Posterior vena cava (tissue), 2 donors: ENCODE data around the gene PXMP2. TPM values are rescaled to one million over a fixed set of nuclear protein-coding genes. Genes with fewer than 3 reads are reported as not detected.

ENCODE experiments used
- DNase-seq: peaks from one replicate; pipeline ENCODE4 v3.0.0-alpha.2; 2020; ENCODE audit warnings: low spot score
- intact Hi-C, 2 donors: fragments of 100-400 bp; cut with DNase I; formaldehyde crosslinking; loops; one replicate each; pipeline versions ENCODE4 v1.14.1 to v1.14.2; 2022 to 2023
- total RNA-seq, 2 donors: library from RNA; stranded (reverse); fragmentation: NEBNext Ultra II Directional; extraction: Animal tissue kit (Norgen Biotek cat#: 25700); gene quantifications; one replicate each; pipeline ENCODE4 v1.2.1, GENCODE V29; 2021
- donor health status: DM: yes; HTN: yes; CAD: no.
- donor health status: DM: yes; HTN: yes; CAD: no.

The PXMP2 gene
- total RNA-seq, 2 donors from 2014 or later = 7.1 to 9.5 TPM

- DNase-seq = no peak
Observed at GRCh38 chr12:132658149-132658894, 29.1 kb upstream of the PXMP2 start.

DNA sequence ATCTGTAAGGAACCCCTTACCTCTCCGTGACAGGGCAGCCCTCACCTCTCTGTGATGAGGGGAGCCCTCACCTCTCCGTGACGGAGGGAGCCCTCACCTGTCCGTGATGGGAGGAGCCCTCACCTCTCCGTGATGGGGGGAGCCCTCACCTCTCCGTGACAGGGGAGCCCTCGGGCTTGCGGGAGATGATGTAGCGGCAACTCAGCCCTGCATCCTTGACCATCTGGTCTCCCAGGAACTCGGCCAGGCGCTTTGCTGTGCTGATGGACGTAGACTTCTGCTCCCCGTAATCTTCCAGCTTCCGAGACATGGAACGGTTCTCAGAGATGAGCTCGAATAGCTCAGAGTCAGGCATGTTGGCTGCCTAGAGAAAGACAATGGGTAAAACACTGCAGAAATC lies 28.2 kb upstream of the PXMP2 start:
- intact Hi-C loops = no loop called here
- no peak for DNase-seq

More at GRCh38 chr12:132658149-132658894, 29.1 kb upstream of the PXMP2 start:
- intact Hi-C loops = no loop called here

- intact Hi-C loops = loop anchor here in 1 of 2 donors (10.0 kb wide), 1 partner anchor 1215 kb away; no protein-coding TSS in a partner anchor
- no peak for DNase-seq
Observed at GRCh38 chr12:132660052-132660451, 27.3 kb upstream of the PXMP2 start.

- no peak for DNase-seq
- intact Hi-C loops = loop anchor here in 1 of 2 donors (10.0 kb wide), 1 partner anchor 1216 kb away; no protein-coding TSS in a partner anchor
Observed at GRCh38 chr12:132660996-132661395, 26.4 kb upstream of the PXMP2 start.

- DNase-seq = peak; percentile 25
- intact Hi-C loops = loop anchor here in 1 of 2 donors (10.0 kb wide), 1 partner anchor 1217 kb away; no protein-coding TSS in a partner anchor
Observed at GRCh38 chr12:132661972-132662371, 25.4 kb upstream of the PXMP2 start.

DNA sequence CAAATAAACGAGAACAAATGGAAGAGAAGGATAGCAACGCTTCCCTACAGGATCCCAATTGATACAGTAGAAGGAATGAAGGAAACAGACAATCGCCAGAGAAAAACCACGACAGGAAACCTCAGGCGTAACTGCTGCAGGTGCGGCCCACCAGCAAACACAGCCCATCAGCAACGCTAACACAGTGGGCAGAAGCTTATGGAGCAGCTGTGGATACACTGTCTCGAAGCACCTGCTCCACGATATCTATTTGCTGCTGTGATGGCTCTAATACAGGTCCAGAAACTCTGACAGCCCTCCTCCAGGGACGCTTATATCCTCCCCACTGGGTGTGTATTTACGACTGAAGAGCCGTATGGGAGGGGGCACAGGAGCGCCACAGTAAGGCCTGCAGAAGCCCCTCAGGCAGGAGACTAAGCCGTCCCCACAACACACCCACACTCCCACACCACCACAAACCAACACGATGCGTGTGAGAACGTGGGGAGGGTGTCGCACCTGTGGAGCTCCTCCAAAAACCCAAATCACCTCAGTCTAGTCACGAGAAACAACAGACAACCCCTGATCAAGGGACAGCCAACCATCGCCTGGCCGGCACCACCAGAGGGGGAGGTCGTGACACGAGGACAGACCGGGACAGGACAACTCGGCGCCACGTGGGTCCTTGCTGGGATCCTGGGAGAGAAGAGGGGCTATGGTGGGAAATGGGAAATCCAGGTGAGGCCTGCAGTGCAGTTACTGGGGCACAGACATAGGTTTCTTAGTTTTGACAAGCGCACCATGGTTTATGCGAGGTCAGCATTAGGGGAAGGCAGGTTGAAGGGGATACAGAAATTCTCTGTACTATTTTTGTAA lies 24.3 kb upstream of the PXMP2 start:
- intact Hi-C loops = loop anchor here in 1 of 2 donors (10.0 kb wide), 1 partner anchor 1218 kb away; no protein-coding TSS in a partner anchor
- peak; percentile 77 for DNase-seq

DNA sequence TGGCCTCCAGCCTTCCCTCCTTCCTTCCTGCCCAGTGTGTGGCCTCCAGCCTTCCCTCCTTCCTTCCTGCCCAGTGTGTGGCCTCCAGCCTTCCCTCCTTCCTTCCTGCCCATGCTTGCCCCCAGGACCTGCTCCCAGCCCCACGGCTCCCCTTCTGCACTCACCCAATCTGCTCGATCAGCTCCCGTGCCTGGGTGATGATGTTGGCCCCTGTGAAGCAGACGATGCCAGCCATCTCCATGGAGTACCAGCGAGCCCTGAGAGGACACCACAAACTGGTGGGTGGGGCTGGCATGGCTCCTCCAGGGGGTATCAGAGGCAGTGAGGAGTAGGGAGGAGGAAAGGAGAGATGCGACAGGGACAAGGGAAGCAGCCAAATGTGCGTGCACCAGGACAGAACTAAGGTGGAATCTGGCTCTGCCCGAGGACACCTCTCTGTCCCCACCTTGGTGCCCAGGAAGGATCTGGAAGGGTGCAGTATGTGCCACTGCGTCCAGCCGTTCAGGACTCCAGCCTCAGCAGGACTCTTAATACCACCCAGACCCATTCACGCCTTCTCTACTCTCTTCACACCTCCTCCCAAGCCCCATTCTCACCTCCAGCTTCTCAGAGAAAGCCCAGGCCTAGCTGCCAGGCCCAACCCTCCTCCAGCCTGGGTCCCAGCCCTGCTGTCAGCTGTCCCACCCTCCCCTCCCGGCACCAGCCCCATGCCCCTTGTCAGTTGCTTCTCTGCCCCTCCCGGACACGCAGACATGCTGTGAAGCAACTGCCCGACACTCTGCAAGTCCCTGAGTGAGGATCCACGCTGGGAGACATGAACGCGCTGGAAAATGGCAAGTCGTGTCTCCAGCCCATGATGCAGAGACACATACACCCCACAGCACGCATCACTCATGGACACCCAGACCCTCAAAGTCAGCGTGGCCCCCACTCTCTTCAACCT lies 22.9 kb upstream of the PXMP2 start:
- intact Hi-C loops = loop anchor here in 1 of 2 donors (10.0 kb wide), 1 partner anchor 1220 kb away; no protein-coding TSS in a partner anchor
- peak; percentile 58 for DNase-seq

DNA sequence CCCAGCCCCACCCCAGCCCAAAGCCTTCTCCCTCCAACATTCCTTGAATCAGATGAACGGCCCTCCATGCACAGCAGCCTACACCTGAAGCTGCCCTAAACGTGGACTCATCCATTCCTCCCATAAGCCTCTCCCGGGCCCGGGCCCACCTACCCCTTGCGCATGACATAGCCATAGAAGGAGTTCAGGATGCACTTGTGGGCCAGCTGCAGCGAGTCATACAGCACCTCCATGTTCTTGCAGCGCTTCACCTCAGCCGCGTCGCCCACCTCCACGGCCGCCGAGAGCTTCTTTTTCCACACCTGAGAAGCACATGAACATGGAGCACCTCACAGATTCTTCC lies 22.3 kb upstream of the PXMP2 start:
- intact Hi-C loops = loop anchor here in 1 of 2 donors (10.0 kb wide), 1 partner anchor 1220 kb away; no protein-coding TSS in a partner anchor
- DNase-seq = peak; percentile 70

- intact Hi-C loops = loop anchor here in 1 of 2 donors (10.0 kb wide), 1 partner anchor 1221 kb away; no protein-coding TSS in a partner anchor
- DNase-seq = no peak
Observed at GRCh38 chr12:132665794-132666193, 21.6 kb upstream of the PXMP2 start.

GRCh38 chr12:132668191-132669088 lies 18.9 kb upstream of the PXMP2 start:
- intact Hi-C loops = loop anchor here in 1 of 2 donors (10.0 kb wide), 1 partner anchor 1224 kb away; no protein-coding TSS in a partner anchor
- peak; percentile 68 for DNase-seq

- peak; percentile 25 for DNase-seq
- intact Hi-C loops = loop anchor here in 1 of 2 donors (10.0 kb wide), 1 partner anchor 1225 kb away; no protein-coding TSS in a partner anchor
Observed at GRCh38 chr12:132669166-132669879, 18.1 kb upstream of the PXMP2 start.

DNA sequence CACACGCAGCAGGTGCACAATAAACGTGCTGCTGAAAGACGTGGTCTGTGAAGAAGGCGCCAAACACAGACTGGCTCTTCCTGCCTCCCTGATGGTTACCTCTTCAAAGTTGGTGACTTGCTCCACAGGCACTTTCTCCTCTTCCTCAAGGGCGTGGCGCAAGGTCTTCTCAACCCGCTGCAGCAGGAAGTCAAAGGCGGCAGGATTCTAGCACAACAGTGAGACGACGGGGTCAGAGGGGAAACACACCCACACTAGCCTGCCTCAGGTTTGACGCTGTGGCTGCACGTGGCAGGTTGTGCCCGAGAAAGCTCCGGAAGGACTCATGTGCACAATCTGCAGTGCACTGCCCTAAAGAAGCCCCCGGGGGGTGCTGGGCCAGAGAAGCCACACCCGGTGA lies 15.3 kb upstream of the PXMP2 start:
- intact Hi-C loops = no loop called here
- peak; percentile 62 for DNase-seq

- intact Hi-C loops = no loop called here
- peak; percentile 58 for DNase-seq
Observed at GRCh38 chr12:132672678-132673077, 14.7 kb upstream of the PXMP2 start.

- intact Hi-C loops = no loop called here
- peak; percentile 72 for DNase-seq
Observed at GRCh38 chr12:132673288-132674179, 13.9 kb upstream of the PXMP2 start.

DNA sequence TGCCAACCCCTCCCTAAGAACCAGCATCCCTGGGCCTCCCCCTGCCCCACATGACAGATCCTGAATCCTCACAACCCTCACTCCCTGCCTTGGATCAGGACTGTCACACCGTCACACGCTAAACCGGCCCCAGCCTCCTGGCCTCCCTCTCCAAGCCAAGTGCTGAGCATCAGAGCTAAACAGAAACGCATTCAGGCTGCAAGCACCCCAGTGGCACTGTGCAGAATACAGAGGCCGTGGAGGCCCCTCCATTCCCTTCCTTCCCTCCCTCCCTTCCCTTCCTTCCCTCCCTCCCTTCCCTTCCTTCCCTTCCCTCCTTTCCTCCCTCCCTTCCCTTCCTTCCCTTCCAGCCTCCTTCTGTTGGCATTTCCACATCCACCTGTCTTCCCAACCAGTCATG lies 12.8 kb upstream of the PXMP2 start:
- intact Hi-C loops = no loop called here
- no peak for DNase-seq

DNA sequence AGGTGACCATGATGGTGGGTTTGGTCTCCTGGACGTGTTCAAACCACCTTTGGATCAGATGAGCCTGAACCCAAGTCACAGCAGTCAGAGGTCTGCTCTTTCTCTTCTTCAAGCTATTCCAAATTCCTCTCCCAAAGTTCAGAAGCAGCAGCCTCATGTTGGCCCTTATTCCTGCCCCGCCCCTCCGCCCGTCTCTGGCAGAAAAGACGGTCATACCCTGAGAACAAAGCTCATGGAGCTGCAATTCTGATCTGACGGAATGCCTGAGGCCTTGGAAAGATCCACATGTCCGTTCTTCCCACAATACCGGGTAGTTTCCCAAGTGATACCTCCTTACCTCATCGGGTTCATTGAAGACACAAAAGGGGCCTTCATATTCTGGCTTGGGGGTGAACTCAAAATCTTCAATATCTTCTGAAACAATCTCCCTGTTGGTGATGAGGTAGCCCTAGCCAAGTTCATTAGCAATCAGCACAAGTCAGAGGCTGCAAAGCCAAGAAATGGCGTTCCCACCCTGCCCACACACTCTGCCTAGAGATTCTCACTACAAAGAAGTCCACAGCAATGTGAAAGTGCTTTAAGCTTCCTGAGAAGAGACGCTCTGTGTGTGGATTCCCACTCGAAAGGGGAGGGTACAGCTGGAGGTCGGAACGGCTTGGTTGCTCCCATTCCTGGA lies 11.5 kb upstream of the PXMP2 start:
- intact Hi-C loops = no loop called here
- DNase-seq = peak; percentile 62
